Pons (tissue), 1 donor: ENCODE results near the gene GNB1.
"Not testable (repeated sequence)": the region's sequence is repeated elsewhere in the genome, so short reads cannot be mapped to it uniquely, and the experiment has no call there.

Experiments used
- DNase-seq: peaks from one replicate; pipeline ENCODE4 v3.0.0-alpha.2; 2016; ENCODE audit warnings: low spot score

GNB1 gene

GRCh38 chr1:1890506-1891348 lies at the start of gene GNB1:
Gene GNB1, minus strand, starts transcription at chr1:1891087. Its CDS starts 65,634 bp downstream, at chr1:1825453.
- DNase-seq = peak; percentile 84

DNA sequence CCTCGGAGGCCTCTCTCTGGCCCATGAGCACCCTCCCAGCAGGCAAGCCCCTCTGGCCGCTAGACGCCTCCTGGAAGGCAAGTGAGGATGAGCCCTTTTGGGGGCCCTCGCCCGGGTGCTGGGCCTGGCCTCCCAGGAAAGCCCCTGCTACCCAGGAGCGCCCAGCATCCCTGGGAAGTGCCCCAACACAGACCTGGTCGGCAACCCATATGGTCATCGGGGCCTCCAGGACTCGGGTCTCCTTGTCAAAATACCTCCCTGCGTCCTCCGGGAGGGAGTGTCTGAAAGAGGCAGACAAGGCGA lies 49.2 kb upstream of the GNB1 start:
- no peak for DNase-seq

- no peak for DNase-seq
These were observed 48.6 kb upstream of the GNB1 start for GRCh38 chr1:1939296-1940122.

DNA sequence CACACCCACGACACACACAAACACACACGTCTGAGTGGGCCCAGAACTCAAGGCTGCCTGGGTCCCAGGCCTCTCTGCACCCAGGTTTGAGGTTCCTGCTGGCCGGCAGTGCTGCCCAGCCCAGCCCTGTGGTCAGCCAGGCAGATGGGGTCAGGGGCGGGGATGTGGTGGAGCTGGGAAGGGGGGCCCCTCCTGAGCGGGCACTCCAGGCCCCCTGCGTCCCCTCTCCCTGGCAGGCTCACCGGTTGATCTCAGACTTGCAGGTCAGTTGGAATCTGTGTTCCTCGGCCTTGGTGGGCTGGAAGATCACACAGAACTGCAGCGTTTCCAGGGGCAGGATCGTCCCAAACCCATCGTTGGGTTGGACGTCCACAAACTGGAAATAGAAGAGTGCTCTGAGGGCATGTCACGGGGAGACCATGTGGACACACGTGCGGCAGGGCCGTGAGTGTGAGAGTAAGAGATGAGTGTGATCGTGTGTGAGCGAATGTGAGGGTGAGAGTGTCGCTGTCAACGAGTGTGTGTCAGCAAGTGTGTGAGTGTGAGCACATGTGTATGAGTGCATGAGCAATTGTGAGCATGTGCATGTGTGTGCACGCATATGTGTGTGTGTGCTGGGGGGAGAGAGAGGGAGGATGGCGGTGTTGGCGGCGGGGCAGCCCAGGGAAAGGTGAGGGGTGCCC lies 47.9 kb upstream of the GNB1 start:
- no peak for DNase-seq

- DNase-seq = no peak
These were observed 47.3 kb upstream of the GNB1 start for GRCh38 chr1:1938276-1938573.

DNA sequence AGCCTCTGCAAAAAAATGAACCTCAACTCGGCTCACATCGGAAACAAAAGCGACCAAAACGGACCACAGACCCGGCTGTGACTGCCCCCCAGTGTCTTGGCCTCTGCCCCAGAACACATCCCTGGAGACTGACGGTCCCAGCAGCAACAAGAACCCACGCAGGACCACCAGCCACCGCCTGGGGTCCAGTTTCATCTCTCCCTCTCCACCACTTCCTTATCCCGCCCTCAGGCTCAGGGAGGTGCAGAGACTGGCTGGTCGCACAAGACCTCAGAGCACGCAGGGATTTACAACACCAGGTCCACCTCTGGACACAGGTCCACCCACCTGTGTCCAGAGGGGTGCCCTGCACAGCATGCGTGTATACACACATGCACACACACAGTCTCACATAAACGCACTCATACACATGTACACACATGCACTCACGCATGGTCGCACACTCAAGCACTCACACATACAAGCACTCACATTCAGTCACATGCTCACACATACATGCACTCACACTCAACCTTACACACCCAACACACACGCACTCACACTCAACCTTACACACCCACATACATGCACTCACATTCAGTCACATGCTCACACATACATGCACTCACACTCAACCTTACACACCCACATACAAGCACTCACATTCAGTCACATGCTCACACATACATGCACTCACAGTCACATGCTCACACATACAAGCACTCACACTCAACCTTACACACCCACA lies 46.8 kb upstream of the GNB1 start:
- no peak for DNase-seq

DNA sequence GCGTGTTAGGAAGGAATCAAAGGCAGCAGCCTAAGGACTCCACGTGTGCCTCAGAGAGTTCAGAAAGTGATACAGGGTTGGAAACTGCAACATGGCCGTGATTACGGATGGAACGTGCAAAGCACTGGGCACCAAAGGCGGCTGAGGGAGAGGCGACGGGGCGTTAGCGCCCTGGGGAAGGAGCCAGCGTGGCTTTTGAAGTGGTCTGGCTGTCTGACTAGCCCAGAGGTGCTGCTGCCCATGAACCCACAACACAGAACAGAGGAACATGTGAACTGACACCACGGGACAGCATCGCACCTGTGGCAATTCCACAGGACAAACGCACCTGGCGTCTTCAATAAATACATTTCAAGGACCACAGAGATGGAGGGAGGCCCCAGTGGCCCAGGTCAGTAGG lies 46.2 kb upstream of the GNB1 start:
- no peak for DNase-seq

GRCh38 chr1:1934848-1935247 lies 44.0 kb upstream of the GNB1 start:
- not testable (repeated sequence) for DNase-seq

DNA sequence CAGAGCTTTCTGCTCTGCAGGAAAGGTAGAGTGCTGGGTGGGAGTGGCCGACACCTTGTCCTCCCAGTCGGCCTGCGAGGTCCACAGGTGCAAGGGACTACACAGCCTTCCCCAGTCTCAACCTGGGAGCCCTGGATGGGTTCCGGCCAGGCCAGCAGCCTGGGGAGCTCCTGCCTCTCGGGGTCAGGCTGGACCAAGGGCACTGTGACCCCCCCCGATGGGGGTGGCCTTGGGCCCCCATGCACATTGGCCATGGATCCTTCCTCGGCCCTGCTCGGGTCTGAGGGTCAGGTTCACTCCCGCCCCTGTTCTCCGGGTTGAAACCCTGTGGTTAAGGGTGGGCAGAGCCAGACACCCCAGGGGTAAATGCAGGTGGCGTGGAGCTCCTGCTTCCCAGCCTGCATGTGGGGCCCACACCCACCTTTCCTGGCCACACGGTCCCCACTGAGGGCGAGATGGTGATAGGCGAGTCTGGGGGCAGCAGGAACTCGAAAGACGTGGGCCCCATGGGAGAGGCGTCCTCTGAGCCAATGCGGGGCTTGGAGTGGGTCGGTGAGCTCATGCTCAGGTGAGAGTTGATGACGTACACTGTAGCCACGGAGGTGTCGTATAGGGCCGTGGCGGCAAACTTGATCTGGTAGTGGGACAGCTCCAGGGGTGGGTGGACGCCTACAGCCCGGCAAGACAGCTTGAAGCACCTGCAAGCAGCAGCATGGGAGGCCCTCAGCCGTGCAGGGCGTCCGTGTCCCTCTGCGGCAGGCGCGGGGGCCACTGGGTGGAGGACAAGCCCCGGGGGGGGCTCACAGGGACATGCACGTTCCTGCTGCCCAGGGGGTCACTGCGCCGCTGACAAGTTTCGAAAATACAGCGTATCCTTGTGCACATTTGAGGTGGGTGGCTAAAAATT lies 39.0 kb upstream of the GNB1 start:
- no peak for DNase-seq

DNA sequence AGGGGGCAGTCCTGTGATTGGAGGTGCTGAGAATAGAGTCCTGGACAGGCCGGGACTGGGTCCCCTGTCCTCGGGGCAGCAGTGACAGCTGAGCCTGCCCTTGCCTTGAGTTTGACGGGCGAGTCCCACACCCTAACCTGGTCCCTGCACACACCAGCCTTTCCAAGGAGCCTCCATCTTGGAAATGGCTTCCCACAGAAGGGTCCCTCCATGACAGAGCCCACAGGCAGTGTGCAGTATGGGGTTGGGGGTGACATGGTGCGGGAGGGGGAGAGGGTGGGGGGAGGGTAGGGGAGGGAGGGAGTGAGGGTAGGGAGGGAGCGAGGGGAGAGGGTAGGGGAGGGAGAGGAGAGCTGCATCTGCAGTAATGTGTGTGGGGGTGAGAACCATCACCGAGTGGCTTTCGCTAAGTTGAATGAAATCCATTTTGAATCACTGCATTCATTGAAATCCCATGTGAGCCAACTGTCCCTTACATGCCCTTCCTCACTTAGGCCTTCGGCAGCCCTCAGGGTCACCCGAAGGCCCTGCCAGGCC lies 38.3 kb upstream of the GNB1 start:
- DNase-seq = no peak

- no peak for DNase-seq
These were observed 37.6 kb upstream of the GNB1 start for GRCh38 chr1:1928231-1929101.

DNA sequence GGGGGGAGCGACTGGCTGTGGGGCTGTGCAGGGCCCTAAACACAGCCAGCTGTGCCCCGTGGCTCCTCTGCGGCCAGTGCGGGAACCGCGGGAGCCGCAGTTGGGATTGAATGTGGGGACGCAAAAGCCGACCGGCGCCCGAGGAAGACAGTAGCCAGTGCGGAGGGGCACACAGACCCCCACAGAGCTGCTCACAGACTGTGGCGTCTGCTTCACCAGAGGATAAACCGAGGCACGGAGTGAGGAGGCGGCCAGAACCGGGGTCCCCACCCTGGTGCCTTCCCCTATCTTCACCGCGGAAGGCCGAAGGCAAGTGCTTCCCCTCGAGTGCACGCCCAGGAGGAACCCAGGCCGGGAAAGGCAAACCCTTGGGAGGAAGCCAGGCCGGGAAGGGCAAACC lies 36.9 kb upstream of the GNB1 start:
- no peak for DNase-seq

GRCh38 chr1:1926886-1927660 lies 36.2 kb upstream of the GNB1 start:
- no peak for DNase-seq

DNA sequence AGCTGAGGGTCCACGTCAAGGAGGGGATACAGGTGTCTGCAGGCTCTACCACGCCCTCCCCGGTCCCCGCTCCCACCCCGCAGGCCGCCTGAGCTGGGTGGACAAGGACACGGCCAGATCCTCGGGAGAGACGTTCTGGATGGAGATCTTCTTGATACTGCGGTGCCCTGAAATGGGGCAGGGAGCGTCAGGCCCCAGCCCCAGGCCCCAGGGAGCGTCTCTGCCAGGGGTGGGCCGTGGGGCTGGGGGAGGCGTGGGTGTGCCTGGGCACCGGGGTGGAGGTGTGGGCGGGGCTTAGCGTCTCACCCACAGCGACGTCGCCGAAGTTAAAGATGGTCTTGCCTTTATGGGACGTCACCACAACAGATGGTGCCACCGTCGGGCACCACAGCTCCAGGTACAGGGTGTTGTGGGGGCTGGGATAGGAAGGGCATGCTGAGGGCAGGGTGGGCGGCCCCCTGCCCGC lies 35.5 kb upstream of the GNB1 start:
- DNase-seq = no peak

- DNase-seq = no peak
These were observed 34.8 kb upstream of the GNB1 start for GRCh38 chr1:1925437-1926345.

DNA sequence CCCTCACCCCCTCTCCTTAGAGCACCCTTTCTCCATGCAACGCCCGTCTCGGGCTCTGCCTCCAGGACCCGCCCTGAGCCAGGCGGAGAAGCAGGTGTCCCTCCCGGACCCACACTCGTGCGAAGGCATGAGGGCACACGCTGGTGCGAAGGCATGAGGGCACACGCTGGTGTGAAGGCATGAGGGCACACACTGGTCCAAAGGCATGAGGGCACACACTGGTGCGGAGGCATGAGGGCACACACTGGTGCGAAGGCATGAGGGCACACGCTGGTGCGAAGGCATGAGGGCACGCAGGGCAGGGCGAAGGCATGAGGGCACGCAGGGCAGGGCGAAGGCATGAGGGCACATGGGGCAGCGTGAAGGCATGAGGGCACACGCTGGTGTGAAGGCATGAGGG lies 34.0 kb upstream of the GNB1 start:
- DNase-seq = no peak

- DNase-seq = no peak
These were observed 33.5 kb upstream of the GNB1 start for GRCh38 chr1:1924386-1924785.
